COLO668 (cell line): ENCODE results near the gene FFAR3.
"Not testable (repeated sequence)": the region's sequence is repeated elsewhere in the genome, so short reads cannot be mapped to it uniquely, and the experiment has no call there.

Experiments
- DNase-seq: peaks from one replicate; lab custom pipeline; 2025; ENCODE audit not compliant: unreplicated experiment; lab: John Stamatoyannopoulos, UW

Gene FFAR3

GRCh38 chr19:35399948-35400772 is 41.9 kb downstream of the FFAR3 start:
- DNase-seq: no peak

DNA sequence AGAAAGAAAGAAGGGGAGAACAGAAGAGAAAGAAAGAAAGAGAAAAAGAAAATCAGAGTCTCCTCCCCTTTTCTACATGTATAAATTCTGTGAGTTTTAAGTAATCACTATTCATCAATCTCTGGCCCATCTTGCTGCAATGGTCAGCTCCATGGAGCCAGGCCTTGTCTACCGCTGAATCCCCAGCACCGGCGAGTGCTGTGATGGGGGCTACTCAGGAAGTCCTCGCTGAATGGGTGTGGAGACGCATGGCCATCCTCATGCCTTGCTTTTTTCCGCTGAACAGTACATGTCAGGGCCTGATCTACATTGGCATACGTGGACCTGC is 42.5 kb downstream of the FFAR3 start:
- no peak for DNase-seq

- not testable (repeated sequence) for DNase-seq
These were observed 43.2 kb downstream of the FFAR3 start for GRCh38 chr19:35401416-35401815.

- DNase-seq: no peak
These were observed 45.0 kb downstream of the FFAR3 start for GRCh38 chr19:35403116-35403760.

GRCh38 chr19:35404879-35405622 is 46.8 kb downstream of the FFAR3 start:
- DNase-seq: no peak

DNA sequence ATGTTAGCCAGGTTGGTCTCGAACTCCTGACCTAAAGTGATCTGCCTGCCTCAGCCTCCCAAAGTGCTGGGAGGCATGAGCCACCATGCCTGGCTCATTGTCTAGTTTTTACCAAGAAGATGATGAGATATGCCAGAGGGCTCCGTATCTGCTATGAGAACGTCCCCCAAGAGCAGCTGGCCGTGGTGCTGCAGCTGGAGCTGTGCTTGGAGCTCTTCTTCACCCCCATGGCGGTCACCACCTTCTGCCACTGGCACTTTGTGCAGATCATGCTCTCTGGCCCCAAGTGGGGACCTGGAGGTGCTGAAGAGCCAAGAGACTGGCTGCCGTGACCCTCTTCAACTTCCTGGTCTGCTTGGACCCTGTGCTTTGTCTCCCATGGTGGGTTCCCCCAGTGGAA is 49.4 kb downstream of the FFAR3 start:
- DNase-seq: no peak

DNA sequence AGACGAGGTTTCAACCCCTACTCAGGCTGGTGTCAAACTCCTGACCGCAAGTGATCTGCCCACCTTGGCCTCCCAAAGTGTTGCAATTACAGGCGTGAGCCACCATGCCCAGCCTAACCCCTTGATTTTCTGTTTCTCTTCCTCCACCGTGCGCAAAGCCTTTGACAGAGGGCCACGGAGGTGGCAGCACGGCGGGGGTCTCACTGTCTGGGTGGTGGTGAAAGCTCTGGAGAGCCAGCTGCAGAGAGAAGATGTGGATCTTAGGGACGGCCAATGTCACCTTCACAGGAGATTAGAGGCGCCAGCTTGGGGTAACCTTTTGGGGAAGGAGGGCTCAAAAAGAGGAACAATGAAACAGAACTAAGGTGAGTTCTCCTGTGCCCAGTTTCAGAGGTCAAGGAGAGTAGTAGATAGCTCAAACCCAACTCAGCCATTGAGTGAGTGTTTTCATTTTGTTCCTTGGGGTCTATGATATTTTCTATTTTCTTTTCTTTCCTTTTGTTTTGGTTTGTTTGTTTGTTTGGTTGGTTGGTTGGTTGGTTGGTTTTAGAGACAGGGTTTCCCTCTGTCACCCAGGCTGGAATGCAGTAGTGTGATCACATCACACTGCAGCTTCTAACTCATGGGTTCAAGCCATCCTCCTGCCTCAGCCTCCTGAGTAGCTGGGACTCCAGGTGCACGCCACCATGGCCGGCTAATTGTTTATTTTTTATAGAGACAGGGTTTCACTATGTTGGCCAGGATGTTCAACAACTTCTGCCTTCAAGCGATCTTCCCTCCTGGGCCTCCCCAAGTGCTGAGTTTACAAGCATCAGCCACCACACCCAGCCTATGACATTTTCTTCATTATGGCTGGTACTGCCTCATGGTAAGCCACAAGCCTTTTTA is 50.3 kb downstream of the FFAR3 start:
- no peak for DNase-seq

- DNase-seq: no peak
These were observed 50.9 kb downstream of the FFAR3 start for GRCh38 chr19:35409191-35409590.
